IMR-90 (cell line): ENCODE data around the gene RAD21L1. TPM values are rescaled to one million over a fixed set of nuclear protein-coding genes. Genes with fewer than 3 reads are reported as not detected.

ENCODE experiments used
- ATAC-seq: fragments of 200-7000 bp; cut with Tn5 transposase; 2 replicates; pipeline ENCODE4 v1.9.1; 2020; ENCODE audit warnings: low read depth, mild to moderate bottlenecking, moderate library complexity
- BruUV-seq: library from RNA; stranded (reverse); fragments of 400-500 nt; replicated peaks from 2 replicates; lab custom pipeline; 2021; lab: Mats Ljungman, UMichigan
- CTCF ChIA-PET: fragments of 300-600 bp; formaldehyde crosslinking; extraction: SDS; loops from one replicate; lab custom pipeline; 2021; ENCODE audit warnings: antibody characterized with exemption; lab: Yijun Ruan, JAX
- POLR2A ChIA-PET: fragments of 300-600 bp; sonication (Branson Sonifier 250); formaldehyde crosslinking; loops from one replicate; lab custom pipeline; 2022; ENCODE audit warnings: antibody characterized with exemption; ENCODE audit not compliant: unreplicated experiment; lab: Charles Lee
- DNase-seq: peaks from one replicate; pipeline ENCODE4 v3.0.0; 2013
- H2AFZ ChIP-seq: replicated peaks from 2 replicates; pipeline ENCODE3; 2013; ENCODE audit warnings: low read length, mild to moderate bottlenecking; ENCODE audit not compliant: poor library complexity
- H2AK5ac ChIP-seq: 2 replicates; pipeline ENCODE4 v1.6.1; 2013; ENCODE audit warnings: low read depth, low read length, inconsistent platforms
- H2AK9ac ChIP-seq: replicated peaks from 2 replicates; pipeline ENCODE3; 2013; ENCODE audit warnings: mild to moderate bottlenecking, low read depth, low read length, moderate library complexity; ENCODE audit not compliant: poor library complexity
- H2BK120ac ChIP-seq: 2 replicates; pipeline ENCODE4 v1.6.1; 2013; ENCODE audit warnings: low read depth, low read length, inconsistent platforms
- H2BK15ac ChIP-seq: 3 replicates; pipeline ENCODE4 v1.6.1; 2013; ENCODE audit warnings: low read depth, low read length, inconsistent platforms
- H2BK20ac ChIP-seq: 2 replicates; pipeline ENCODE4 v1.6.1; 2013; ENCODE audit warnings: low read depth, mild to moderate bottlenecking, inconsistent platforms, low read length, moderate library complexity
- H2BK5ac ChIP-seq: 2 replicates; pipeline ENCODE4 v1.6.1; 2013; ENCODE audit warnings: mild to moderate bottlenecking, low read depth, low read length, inconsistent platforms; ENCODE audit not compliant: poor library complexity, severe bottlenecking
- H3K14ac ChIP-seq: replicated peaks from 2 replicates; pipeline ENCODE4 v1.6.1; 2013; ENCODE audit warnings: low read depth, low read length, inconsistent platforms
- H3K18ac ChIP-seq: 2 replicates; pipeline ENCODE4 v1.6.1; 2013; ENCODE audit warnings: low read depth, low read length, control low read depth
- H3K23ac ChIP-seq: 2 replicates; pipeline ENCODE4 v1.6.1; 2013; ENCODE audit warnings: low read depth, low read length, inconsistent platforms
- H3K27ac ChIP-seq: 2 replicates; pipeline ENCODE4 v1.5.1; 2013; ENCODE audit warnings: mild to moderate bottlenecking, control low read depth, low read length; ENCODE audit not compliant: insufficient read depth
- H3K27me3 ChIP-seq: 2 replicates; pipeline ENCODE4 v1.6.1; 2013; ENCODE audit warnings: low read length; ENCODE audit not compliant: control insufficient read depth, insufficient read depth
- H3K36me3 ChIP-seq: 2 replicates; pipeline ENCODE4 v1.6.1; 2013; ENCODE audit warnings: low read length, mixed read lengths; ENCODE audit not compliant: control insufficient read depth, insufficient read depth
- H3K4ac ChIP-seq: 2 replicates; pipeline ENCODE4 v1.6.1; 2013; ENCODE audit warnings: low read depth, low read length, inconsistent platforms
- H3K4me1 ChIP-seq: 2 replicates; pipeline ENCODE4 v1.6.1; 2013; ENCODE audit warnings: low read length, mixed read lengths; ENCODE audit not compliant: control insufficient read depth, insufficient read depth
- H3K4me2 ChIP-seq: 2 replicates; pipeline ENCODE4 v1.6.1; 2013; ENCODE audit warnings: low read depth, mild to moderate bottlenecking, control low read depth, low read length, moderate library complexity
- H3K4me3 ChIP-seq: 2 replicates; pipeline ENCODE4 v1.5.1; 2013; ENCODE audit warnings: low read depth, mild to moderate bottlenecking, control low read depth, low read length, moderate library complexity; ENCODE audit not compliant: insufficient read depth
- H3K56ac ChIP-seq: 2 replicates; pipeline ENCODE4 v1.6.1; 2013; ENCODE audit warnings: low read length, inconsistent platforms; ENCODE audit not compliant: insufficient read depth; ENCODE audit errors: extremely low read depth
- H3K79me1 ChIP-seq, 2 experiments: 2 replicates each; pipeline ENCODE4 v1.6.1; 2013; ENCODE audit warnings: low read length in 2 of 2, inconsistent platforms in 1 of 2, low read depth in 1 of 2
- H3K9ac ChIP-seq: 2 replicates; pipeline ENCODE4 v1.6.1; 2013; ENCODE audit warnings: low read depth, low read length, control low read depth
- H3K9me1 ChIP-seq: 2 replicates; pipeline ENCODE4 v1.6.1; 2013; ENCODE audit warnings: low read length, inconsistent platforms; ENCODE audit not compliant: insufficient read depth
- H3K9me3 ChIP-seq: 2 replicates; pipeline ENCODE4 v1.6.1; 2013; ENCODE audit warnings: low read length; ENCODE audit not compliant: control insufficient read depth, insufficient read depth
- H4K20me1 ChIP-seq: 2 replicates; pipeline ENCODE4 v1.6.1; 2013; ENCODE audit warnings: low read length, inconsistent platforms; ENCODE audit not compliant: insufficient read depth
- H4K5ac ChIP-seq: 2 replicates; pipeline ENCODE4 v1.6.1; 2013; ENCODE audit warnings: mild to moderate bottlenecking, low read depth, low read length, control low read depth
- H4K8ac ChIP-seq, 2 experiments: 2 replicates each; pipeline ENCODE4 v1.6.1; 2013; ENCODE audit warnings: low read depth in 2 of 2, low read length in 2 of 2, control low read depth in 1 of 2, inconsistent platforms in 1 of 2
- H4K91ac ChIP-seq: 2 replicates; pipeline ENCODE4 v1.6.1; 2013; ENCODE audit warnings: low read depth, low read length, inconsistent platforms; ENCODE audit not compliant: insufficient read depth
- BHLHE40 ChIP-seq: fragments of 150-350 bp; IDR thresholded peaks from 2 replicates; pipeline ENCODE4 v1.6.1; 2016; ENCODE audit warnings: mild to moderate bottlenecking, low read depth, low read length
- MAZ ChIP-seq: IDR thresholded peaks from 2 replicates; pipeline ENCODE4 v1.6.1; 2012; ENCODE audit warnings: low read depth, mild to moderate bottlenecking, low read length, improper control_type of control experiment, moderate library complexity, borderline replicate concordance
- WGBS, 2 experiments: methylation state at CpG; one replicate each; pipeline versions ENCODE4 v1.1.5 to v1.1.7; 2013; ENCODE audit warnings: missing lambda C conversion rate in 2 of 2; ENCODE audit not compliant: insufficient read length in 1 of 2; ENCODE audit errors: extremely low coverage in 2 of 2; 5-methylcytosine and 5-hydroxymethylcytosine counted together
- dilution Hi-C: fragments of 300-500 bp; cut with HindIII; formaldehyde crosslinking; loops from one replicate; pipeline ENCODE4 v1.14.3; 2018; ENCODE audit warnings: low sequenced_read_pairs; ENCODE audit not compliant: unreplicated experiment
- in situ Hi-C: fragments of 300-500 bp; cut with MboI; formaldehyde crosslinking; loops from 3 replicates; pipeline ENCODE4 v1.14.3; 2019; ENCODE audit warnings: low sequenced_read_pairs, inconsistent platforms, mixed read lengths
- intact Hi-C: fragments of 100-400 bp; cut with micrococcal nuclease; formaldehyde crosslinking; loops from 2 replicates; pipeline ENCODE4 v1.10.0; 2022
- polyA plus RNA-seq, 3 experiments: library from polyadenylated mRNA; depleted of rRNA; stranded (reverse); fragments of >200 nt; gene quantifications; 2 replicates each; pipeline ENCODE4 v1.2.3, GENCODE V29; 2012; ENCODE audit warnings: low replicate concordance in 1 of 3
- total RNA-seq: library from RNA; depleted of rRNA; stranded (reverse); fragments of >200 nt; gene quantifications from 2 replicates; pipeline ENCODE4 v1.2.3, GENCODE V29; 2012

Gene RAD21L1
- total and polyA plus RNA-seq, 2 of the 4 experiments (the other 2 are of a cell fraction): not detected

DNA sequence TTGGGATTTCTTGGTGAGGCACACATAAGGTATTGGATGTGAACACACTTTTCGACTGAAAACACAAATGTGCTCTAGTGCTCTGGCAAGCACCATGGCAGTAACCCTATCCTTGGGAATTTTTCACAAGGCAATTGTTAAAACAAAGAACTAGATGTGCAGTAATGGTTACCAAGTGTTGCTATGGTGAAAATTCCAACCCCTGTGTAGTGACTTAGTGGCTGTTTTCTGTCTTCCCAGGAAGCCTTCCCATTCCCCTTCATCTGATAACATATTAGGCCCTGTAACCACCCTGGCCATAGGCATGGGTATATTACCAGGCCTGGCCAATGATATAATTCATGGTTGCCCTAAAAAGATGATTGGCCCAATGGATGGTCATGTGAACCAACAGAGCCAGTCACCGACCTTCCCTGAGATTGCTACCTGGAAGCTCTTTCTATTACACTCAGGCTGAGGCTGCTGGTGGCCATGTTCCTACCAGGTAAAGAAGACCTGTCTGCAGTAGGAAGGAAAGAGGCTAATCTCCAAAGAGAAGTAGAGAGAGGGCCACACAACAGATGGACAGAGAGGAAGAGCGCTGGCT, 18.5 kb upstream of the RAD21L1 start:
- H2AK5ac ChIP-seq: no peak overlapping the region
- no CpG with 5 or more reads among the region's 3 CpGs for WGBS, 2 experiments
- H2BK20ac ChIP-seq: no peak overlapping the region
- H2BK5ac ChIP-seq: no peak overlapping the region
- ATAC-seq (no peak), DNase-seq (no peak)
- intact Hi-C loops (loop anchor here (5.0 kb wide), 1 partner anchor 230 kb away; no protein-coding TSS in a partner anchor), in situ Hi-C loops (no loop called here), dilution Hi-C loops (no loop called here)
- BruUV-seq: no TSS peak
- H2AFZ ChIP-seq: no peak overlapping the region
- H3K9ac ChIP-seq: no peak overlapping the region
- H2BK120ac ChIP-seq: no peak overlapping the region
- H4K5ac ChIP-seq: no peak overlapping the region
- no peak overlapping the region for H3K14ac ChIP-seq
- no peak overlapping the region for H3K4me2 ChIP-seq
- no peak overlapping the region for H2BK15ac ChIP-seq
- no peak overlapping the region for H3K23ac ChIP-seq
- TF ChIP-seq BHLHE40 (no peak), MAZ (no peak)
- H3K27me3 ChIP-seq: peaks cover 52% of the 10 kb centered on the region
- 0 out of 2 replicates have a peak, but pooled peaks cover 2% of the 10 kb centered on the region for H3K9me3 ChIP-seq
- no peak overlapping the region for H4K91ac ChIP-seq
- no peak overlapping the region for H3K4me3 ChIP-seq
- no peak overlapping the region for H3K18ac ChIP-seq
- no peaks in the 10 kb centered on the region for H3K4me1 ChIP-seq
- H3K9me1 ChIP-seq: 0 out of 2 replicates have a peak, but pooled peaks cover 3% of the 10 kb centered on the region
- no peak overlapping the region for H3K4ac ChIP-seq
- H4K20me1 ChIP-seq: no peaks in the 10 kb centered on the region
- no peak overlapping the region for H3K27ac ChIP-seq
- no peaks in the 10 kb centered on the region for H3K79me1 ChIP-seq
- no peak overlapping the region for H4K8ac ChIP-seq
- ChIA-PET POLR2A (no interaction called here), CTCF (no interaction called here)
- H3K36me3 ChIP-seq: no peaks in the 10 kb centered on the region
- no peak overlapping the region for H2AK9ac ChIP-seq
- H3K56ac ChIP-seq: no peak overlapping the region
